Keratinocyte (primary cell): ENCODE results near the gene LRRC27. TPM values are rescaled to one million over a fixed set of nuclear protein-coding genes. Genes with fewer than 3 reads are reported as not detected.

Source experiments
- DNase-seq: peaks from one replicate; pipeline ENCODE4 v3.0.0-alpha.2; 2011; ENCODE audit warnings: low read depth, missing footprints, low spot score
- FAIRE-seq: peaks from 2 replicates; lab custom pipeline; 2011; peaks lifted over from hg19 to GRCh38; lab: Jason Lieb, UNC
- H2AFZ ChIP-seq: 2 replicates; pipeline ENCODE4 v1.6.0; 2012; ENCODE audit warnings: low read length, control low read depth, inconsistent platforms; ENCODE audit not compliant: control insufficient read depth
- H3K27ac ChIP-seq: 2 replicates; pipeline ENCODE4 v1.5.1; 2011; ENCODE audit warnings: low read length; ENCODE audit not compliant: control insufficient read depth, insufficient read depth
- H3K27me3 ChIP-seq: 3 replicates; pipeline ENCODE4 v1.6.0; 2011; ENCODE audit warnings: low read length; ENCODE audit not compliant: control insufficient read depth, insufficient read depth; ENCODE audit errors: extremely low read depth
- H3K36me3 ChIP-seq, 2 experiments: 2 replicates in 1 of 2; 3 replicates in 1 of 2; pipeline ENCODE4 v1.5.1; 2011; ENCODE audit warnings: low read length in 2 of 2, mild to moderate bottlenecking in 1 of 2; ENCODE audit not compliant: control insufficient read depth in 2 of 2, insufficient read depth in 2 of 2; ENCODE audit errors: extremely low read depth in 1 of 2
- H3K4me1 ChIP-seq: 3 replicates; pipeline ENCODE4 v1.5.1; 2011; ENCODE audit warnings: low read length; ENCODE audit not compliant: control insufficient read depth, insufficient read depth; ENCODE audit errors: extremely low read depth
- H3K4me2 ChIP-seq: 3 replicates; pipeline ENCODE4 v1.6.0; 2011; ENCODE audit warnings: low read depth, low read length; ENCODE audit not compliant: control insufficient read depth, insufficient read depth; ENCODE audit errors: extremely low read depth
- H3K4me3 ChIP-seq, 3 experiments: fragments of 200-600 bp in 1 of 3; sonication (generic) in 1 of 3; 2 replicates in 2 of 3; 3 replicates in 1 of 3; pipeline ENCODE4 v1.5.1; 2011 to 2016; ENCODE audit warnings: low read length in 3 of 3, mild to moderate bottlenecking in 3 of 3, control low read depth in 2 of 3, inconsistent platforms in 1 of 3, low read depth in 1 of 3, mixed read lengths in 1 of 3, mixed run types in 1 of 3, moderate library complexity in 1 of 3; ENCODE audit not compliant: control insufficient read depth in 2 of 3, insufficient read depth in 2 of 3; ENCODE audit errors: extremely low read depth in 1 of 3
- H3K79me2 ChIP-seq: 2 replicates; pipeline ENCODE4 v1.6.0; 2012; ENCODE audit warnings: low read length; ENCODE audit not compliant: control insufficient read depth, insufficient read depth
- H3K9ac ChIP-seq: 3 replicates; pipeline ENCODE4 v1.6.0; 2011; ENCODE audit warnings: low read length; ENCODE audit not compliant: control insufficient read depth, insufficient read depth; ENCODE audit errors: extremely low read depth
- H3K9me1 ChIP-seq: 3 replicates; pipeline ENCODE4 v1.6.0; 2011; ENCODE audit warnings: low read length; ENCODE audit not compliant: control insufficient read depth, insufficient read depth; ENCODE audit errors: extremely low read depth
- H3K9me3 ChIP-seq: 2 replicates; pipeline ENCODE4 v1.5.1; 2012; ENCODE audit warnings: low read depth, low read length; ENCODE audit not compliant: control insufficient read depth
- H4K20me1 ChIP-seq: 3 replicates; pipeline ENCODE4 v1.6.0; 2011; ENCODE audit warnings: low read length; ENCODE audit not compliant: control insufficient read depth, insufficient read depth; ENCODE audit errors: extremely low read depth
- CTCF ChIP-seq, 3 experiments: IDR thresholded peaks in 1 of 3; conservative IDR thresholded peaks in 1 of 3; optimal IDR thresholded peaks in 1 of 3; 2 replicates in 2 of 3; 3 replicates in 1 of 3; pipeline versions ENCODE3 to v1.5.1; 2011; ENCODE audit warnings: low read length in 3 of 3, mild to moderate bottlenecking in 3 of 3, moderate library complexity in 2 of 3, control low read depth in 1 of 3, inconsistent platforms in 1 of 3; ENCODE audit not compliant: insufficient read depth in 2 of 3; ENCODE audit errors: extremely low read depth in 1 of 3
- EZH2 ChIP-seq: IDR thresholded peaks from one replicate; pipeline ENCODE4 v1.6.1; 2012; ENCODE audit warnings: inconsistent platforms, mild to moderate bottlenecking, low read length, moderate library complexity
- dilution Hi-C: fragments of 300-500 bp; cut with MboI; formaldehyde crosslinking; loops from one replicate; pipeline ENCODE4 v1.7.0; 2020; ENCODE audit warnings: low sequenced_read_pairs; ENCODE audit not compliant: extremely low pct_ligation_motif_present
- polyA plus RNA-seq, 5 experiments: library from polyadenylated mRNA; depleted of rRNA in 3 of 5; stranded (reverse) in 3 of 5; stranded (forward) in 1 of 5; unstranded in 1 of 5; fragments of >200 nt; gene quantifications; 1 replicate in 1 of 5; 2 replicates in 3 of 5; 3 replicates in 1 of 5; pipeline versions ENCODE4 v1.2.1 to v1.2.3, GENCODE V29; 2011 to 2012; ENCODE audit warnings: missing spikeins in 2 of 5, low read depth in 1 of 5, low replicate concordance in 1 of 5

LRRC27 gene
- polyA plus RNA-seq, 1 donor (not counting 4 experiments of a cell fraction or from before 2014, with no cell fraction given), result 3.0 TPM

GRCh38 chr10:132334631-132335188, 2.7 kb downstream of the LRRC27 start:
- H3K9ac ChIP-seq, result no peak overlapping the region
- peaks cover 16% of the 10 kb centered on the region for H3K79me2 ChIP-seq
- DNase-seq, result no peak
- no peaks in the 10 kb centered on the region for H3K9me1 ChIP-seq
- TF ChIP-seq CTCF (optimal IDR thresholded peaks at IDR 0.05 in 1 of 3, IDR thresholded peaks at IDR 0.05 in 1 of 3, conservative IDR thresholded peaks at IDR 0.05 in 1 of 3; ENCODE audit: extremely low read depth in 1 of 3, insufficient read depth in 2 of 3, low read length in 3 of 3), result no peak
- no peak overlapping the region for H3K4me3 ChIP-seq
- H2AFZ ChIP-seq, result no peak overlapping the region
- no peaks in the 10 kb centered on the region for H3K9me3 ChIP-seq
- FAIRE-seq, result no peak
- H3K4me1 ChIP-seq, result peaks cover 12% of the 10 kb centered on the region
- H3K27me3 ChIP-seq, result no peaks in the 10 kb centered on the region
- no peak overlapping the region for H3K27ac ChIP-seq
- H4K20me1 ChIP-seq, result no peaks in the 10 kb centered on the region
- H3K4me2 ChIP-seq, result no peak overlapping the region
- H3K36me3 ChIP-seq, result no peaks in the 10 kb centered on the region
- dilution Hi-C loops, result no loop called here

GRCh38 chr10:132335189-132336063, 3.4 kb downstream of the LRRC27 start:
- Histone ChIP-seq H3K27ac (no peak overlapping the region), H3K79me2 (peaks cover 9% of the 10 kb centered on the region), H3K9me3 (no peaks in the 10 kb centered on the region), H3K27me3 (no peaks in the 10 kb centered on the region), H2AFZ (no peak overlapping the region), H3K4me1 (peaks cover 6% of the 10 kb centered on the region), H3K9me1 (no peaks in the 10 kb centered on the region), H3K4me2 (no peak overlapping the region), H4K20me1 (no peaks in the 10 kb centered on the region), H3K4me3 (no peak overlapping the region), H3K9ac (no peak overlapping the region), H3K36me3 (no peaks in the 10 kb centered on the region)
- dilution Hi-C loops, result no loop called here
- DNase-seq, result no peak
- no peak for FAIRE-seq
- TF ChIP-seq EZH2 (no peak), CTCF (optimal IDR thresholded peaks at IDR 0.05 in 1 of 3, IDR thresholded peaks at IDR 0.05 in 1 of 3, conservative IDR thresholded peaks at IDR 0.05 in 1 of 3; ENCODE audit: extremely low read depth in 1 of 3, insufficient read depth in 2 of 3, low read length in 3 of 3) (no peak)
